Skin epidermis (tissue), 12 donors: ENCODE measurements around the gene TAC3.
"Not testable (repeated sequence)": the region's sequence is repeated elsewhere in the genome, so short reads cannot be mapped to it uniquely, and the experiment has no call there.

Source experiments
- H3K27ac ChIP-seq, 21 experiments: fragments of 200-600 bp; sonication (generic) in 11 of 21; one replicate each; pipeline ENCODE4 v1.5.0; 2020; ENCODE audit warnings: mild to moderate bottlenecking in 3 of 21, inconsistent platforms in 2 of 21, moderate library complexity in 2 of 21
- H3K4me3 ChIP-seq, 7 experiments: fragments of 200-600 bp; sonication (generic) in 2 of 7; one replicate each; pipeline ENCODE4 v1.5.0; 2020; ENCODE audit warnings: inconsistent platforms in 2 of 7, mild to moderate bottlenecking in 2 of 7, moderate library complexity in 1 of 7

TAC3 gene

DNA sequence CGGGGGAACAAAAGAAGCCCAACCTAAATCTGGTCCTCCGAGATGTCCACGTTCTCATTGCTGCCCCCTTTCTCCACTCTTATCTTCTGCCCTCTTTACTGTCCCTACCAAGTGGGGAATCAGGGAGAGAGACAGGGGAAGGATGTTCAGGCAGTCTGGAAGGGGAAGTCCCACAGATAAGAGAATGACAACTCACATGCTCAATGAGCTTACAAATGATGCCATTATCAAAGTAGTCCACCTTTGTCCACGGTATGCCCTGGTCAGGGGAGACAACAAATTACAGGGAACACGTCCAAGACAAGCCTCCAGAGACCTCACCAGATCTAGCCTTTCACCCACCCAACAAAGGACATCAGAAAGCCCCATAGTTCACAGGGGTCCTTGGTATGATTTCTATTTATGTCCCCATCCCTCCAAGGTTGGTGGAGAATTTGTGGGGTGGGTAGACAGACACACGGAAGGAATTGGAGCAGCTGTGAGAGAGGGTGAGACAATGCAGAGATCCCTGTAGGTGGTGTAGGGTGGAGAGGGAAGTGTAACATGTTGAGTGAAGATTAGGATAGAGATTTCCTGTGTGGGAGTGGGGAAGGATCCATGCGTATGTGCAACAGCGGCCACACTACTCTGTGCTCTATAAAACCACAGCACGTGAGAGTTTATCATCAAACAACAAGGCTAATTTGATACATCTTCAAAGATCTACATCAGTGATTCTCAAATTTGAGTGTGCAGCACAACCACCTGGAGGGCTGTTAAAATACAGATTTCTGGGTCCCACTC lies 22.9 kb upstream of the TAC3 start:
- no peak overlapping the region for H3K4me3 ChIP-seq
- no peak overlapping the region for H3K27ac ChIP-seq

DNA sequence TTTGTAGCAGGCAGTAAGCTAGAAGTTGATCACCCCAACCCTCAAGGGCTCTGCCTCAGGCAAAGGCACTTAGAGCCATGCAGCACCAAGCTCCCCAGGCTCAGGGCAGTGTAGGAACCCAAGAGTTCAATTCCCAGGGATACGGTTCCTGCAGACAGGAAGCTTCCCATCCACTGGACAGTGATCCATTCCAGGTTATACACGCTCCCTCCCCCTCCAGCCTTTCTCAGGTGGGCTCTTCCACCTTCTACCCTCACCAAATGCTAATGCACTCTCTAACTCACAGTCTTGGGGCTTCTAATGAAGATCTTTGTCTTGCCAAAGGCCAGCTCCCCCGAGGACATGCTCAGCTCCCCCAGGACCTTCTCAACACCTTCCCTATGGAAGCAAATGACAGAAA lies 20.9 kb upstream of the TAC3 start:
- no peak overlapping the region for H3K4me3 ChIP-seq
- H3K27ac ChIP-seq = no peak overlapping the region

DNA sequence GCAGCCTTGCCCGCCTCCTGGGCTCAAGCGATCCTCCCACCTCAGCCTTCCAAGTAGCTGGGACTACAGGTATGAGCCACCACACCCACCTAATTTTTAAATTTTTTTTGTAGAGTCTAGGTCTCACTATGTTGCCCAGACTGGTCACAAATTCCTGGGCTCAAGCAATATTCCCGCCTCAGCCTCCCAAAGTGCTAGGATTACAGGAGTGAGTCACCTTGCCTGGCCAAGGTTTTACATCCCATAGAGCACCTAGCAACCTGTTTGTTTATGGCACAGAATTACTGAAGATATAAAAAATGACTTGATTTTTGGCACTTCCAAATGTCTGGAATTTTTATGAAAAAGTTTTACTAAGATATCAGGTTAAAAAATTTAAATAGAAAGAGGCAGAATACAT lies 17.1 kb upstream of the TAC3 start:
- no peak overlapping the region for H3K4me3 ChIP-seq
- no peak overlapping the region for H3K27ac ChIP-seq

DNA sequence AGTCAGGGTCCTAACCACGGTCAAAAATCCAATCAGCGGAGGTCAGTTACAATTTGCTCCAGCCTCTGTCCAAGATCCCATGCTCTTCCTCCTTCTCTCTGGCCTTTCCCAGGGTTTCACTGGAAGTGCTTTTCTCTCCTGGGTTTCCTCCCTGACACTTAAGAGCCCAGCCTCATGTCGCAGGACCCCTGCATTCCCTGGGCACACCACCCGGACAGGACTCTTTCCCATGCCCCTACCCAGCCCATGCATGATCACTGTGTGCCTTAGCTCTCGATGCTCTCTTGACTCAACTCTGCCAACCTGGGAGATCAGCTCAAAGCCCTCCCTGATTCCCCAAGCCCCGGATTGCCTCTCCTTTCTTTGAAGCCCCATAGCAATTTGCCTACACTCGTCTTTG lies 15.5 kb upstream of the TAC3 start:
- peak overlapping the region in 1 of 21 experiments; percentile 31 for H3K27ac ChIP-seq
- H3K4me3 ChIP-seq = no peak overlapping the region

DNA sequence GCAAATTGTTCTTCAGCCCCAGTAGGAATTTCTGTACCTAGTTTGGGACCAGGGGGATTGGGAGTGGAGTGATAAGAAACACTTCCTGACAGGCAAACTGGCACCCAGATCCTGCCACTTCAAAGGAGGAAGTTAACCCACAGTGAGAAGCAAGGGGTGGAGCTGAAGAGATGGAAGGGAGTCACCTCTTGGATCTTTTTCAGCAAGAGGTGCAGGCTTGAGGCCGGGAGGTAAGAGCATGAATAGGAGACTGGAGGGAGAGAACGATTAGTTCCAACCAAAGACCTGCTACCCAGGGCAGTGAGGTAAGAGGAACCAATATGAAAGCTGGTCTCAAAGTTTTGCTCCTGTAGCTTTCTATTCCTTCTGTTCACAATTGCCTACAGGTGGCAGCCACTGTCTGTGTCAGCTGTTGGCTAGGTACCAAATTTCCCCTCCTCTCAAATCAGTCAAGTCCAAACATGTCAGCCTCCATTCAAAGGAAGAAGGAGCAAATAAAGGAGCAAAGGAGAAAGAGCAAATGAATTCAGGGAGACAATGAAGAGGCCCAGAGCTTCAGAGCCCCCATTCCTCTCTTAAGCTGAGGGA lies 14.9 kb upstream of the TAC3 start:
- H3K27ac ChIP-seq = peak overlapping the region in 2 of 21 experiments; percentile 31 to 39
- no peak overlapping the region for H3K4me3 ChIP-seq

DNA sequence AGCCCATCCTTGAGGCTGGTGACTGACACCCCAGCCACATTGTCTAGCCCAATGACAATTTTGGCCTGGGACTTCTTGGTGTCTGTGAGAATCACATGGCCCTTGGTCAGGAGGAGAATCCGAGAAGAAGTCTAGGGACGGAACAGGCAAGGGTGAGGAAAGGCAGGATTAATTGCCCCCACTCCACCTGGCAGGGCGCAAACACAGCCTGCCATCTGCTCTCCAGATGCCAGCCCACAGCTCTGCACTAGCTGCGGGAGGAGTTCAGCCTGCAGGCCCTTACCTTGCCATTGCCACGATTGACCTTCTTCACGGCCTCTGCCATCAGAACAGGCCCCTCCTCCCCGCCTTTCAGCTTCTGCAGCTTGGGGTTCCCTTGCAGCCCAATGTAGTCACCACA lies 13.1 kb upstream of the TAC3 start:
- Histone ChIP-seq H3K27ac (no peak overlapping the region), H3K4me3 (no peak overlapping the region)

DNA sequence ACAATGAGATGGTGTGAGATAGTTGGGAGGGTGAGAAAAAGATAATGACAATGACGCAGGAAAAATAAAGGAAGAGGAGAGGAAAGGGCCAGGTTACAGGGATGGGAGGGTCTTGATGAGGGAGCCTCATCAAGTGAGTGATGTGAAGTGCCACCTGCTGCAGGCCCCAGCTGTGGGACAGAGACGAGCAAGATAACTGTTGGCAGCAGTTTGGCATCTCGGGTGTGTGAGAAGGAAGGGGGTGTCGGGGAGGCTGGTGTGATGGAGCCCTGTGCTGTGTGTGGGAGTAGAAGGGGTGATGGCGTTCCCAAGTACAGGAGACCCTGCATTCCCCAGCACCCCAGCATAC lies 11.4 kb upstream of the TAC3 start:
- H3K27ac ChIP-seq = no peak overlapping the region
- H3K4me3 ChIP-seq = no peak overlapping the region

DNA sequence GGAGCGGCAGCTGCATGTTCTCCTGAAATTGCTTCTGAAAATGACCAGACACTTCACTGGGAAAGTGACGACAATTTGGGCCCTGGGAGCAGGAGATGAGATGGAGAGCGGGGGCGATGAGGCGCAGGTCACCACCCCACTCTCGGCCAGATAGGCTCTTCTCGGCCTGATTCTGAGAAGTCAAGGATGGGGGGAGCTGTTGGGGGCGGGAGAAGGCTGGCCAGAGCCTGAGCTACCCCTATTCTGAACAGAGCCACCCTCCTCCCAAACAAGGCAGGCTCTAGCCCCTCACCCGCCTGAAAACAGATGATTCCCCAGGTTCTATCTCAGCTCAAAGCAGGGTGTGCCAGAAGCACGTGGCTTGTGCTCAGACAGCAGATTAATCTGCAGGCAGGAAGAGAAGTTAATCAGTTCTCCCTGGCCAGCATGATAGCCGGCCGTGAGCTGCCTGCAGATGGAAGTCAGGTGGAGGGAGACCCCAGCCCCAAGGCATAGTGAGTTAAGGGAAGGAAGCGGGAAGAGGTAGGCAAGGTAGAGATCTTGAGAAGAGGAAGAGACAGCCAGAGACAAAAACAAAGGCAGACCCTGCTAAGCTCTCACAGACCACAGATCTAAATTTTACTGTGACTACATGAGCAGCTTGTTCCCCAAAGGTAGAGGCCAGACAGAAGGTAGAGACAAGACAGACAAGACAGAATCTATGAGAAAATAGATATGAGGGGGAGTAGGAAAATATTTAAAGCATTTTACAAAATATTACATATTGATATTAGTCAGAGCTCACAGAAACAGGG lies 10.9 kb upstream of the TAC3 start:
- no peak overlapping the region for H3K4me3 ChIP-seq
- H3K27ac ChIP-seq = no peak overlapping the region

DNA sequence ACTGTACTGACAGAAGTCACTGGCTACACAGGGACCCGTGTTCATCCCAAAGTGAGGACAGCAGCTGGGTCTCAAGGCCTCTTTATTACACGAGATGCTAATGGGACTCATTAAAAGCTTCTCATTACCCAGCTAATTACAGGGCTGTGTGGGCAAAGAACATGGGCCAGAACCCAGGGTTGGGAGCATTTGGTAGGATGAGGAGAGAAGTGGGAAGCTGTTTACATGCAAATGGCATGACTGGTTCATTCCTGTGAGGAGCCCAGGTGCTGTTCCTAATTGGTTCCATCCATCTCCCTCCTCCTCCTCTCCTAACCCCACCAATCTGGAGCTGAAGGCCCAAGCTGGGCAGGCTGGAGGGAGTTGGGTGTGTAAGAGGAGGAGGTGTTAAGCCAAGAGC lies 8.9 kb upstream of the TAC3 start:
- no peak overlapping the region for H3K4me3 ChIP-seq
- no peak overlapping the region for H3K27ac ChIP-seq

DNA sequence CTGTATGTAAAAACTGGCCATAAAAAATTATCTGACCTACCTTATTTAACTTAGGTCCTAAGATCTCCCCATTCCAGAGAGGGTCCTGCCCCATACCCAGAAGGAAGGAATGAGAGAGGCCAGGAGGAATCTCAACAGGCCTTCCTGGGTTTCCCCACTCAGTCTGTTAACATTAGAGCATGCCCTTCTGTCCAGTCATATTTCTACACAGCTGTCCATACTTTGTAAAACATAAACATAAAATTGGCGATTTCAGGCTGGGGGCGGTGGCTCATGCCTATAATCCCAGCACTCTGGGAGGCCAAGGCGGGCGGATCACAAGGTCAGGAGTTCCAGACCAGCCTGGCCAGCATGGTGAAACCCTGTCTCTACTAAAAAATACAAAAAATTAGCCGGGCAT lies 6.0 kb upstream of the TAC3 start:
- not testable (repeated sequence) for H3K4me3 ChIP-seq, H3K27ac ChIP-seq

DNA sequence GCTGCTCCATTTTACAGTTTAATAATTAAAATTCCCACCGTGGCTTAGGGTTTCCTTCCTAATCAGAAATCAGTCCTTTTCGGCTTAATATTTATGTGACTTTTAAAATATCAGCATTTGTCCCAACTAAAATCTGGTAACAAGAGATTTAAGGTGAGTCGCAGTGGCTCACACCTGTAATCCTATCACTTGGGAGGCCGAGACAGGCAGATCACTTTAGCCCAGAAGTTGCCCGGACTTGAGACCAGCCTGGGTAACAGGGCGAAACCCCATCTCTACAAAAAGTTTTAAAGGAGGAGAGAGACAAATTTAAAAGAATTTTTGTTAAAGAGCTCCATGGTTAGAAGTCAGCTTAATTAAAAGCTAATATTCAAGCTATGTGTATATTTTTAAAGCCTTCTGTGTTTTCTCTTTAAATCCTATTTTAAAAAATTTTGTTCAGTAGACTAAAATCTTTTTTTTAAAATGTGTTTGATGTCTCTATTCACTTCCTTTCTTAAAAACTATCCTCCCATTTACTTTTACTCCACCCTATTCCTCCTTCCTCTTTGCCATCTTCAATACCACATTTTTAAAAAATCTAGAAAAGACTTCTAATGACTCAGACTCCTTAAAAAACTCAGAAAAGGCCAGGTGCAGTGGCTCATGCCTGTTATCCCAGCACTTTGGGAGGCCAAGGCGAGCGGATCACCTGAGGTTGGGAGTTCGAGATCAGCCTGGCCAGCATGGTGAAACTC lies 3.8 kb upstream of the TAC3 start:
- no peak overlapping the region for H3K4me3 ChIP-seq
- no peak overlapping the region for H3K27ac ChIP-seq

DNA sequence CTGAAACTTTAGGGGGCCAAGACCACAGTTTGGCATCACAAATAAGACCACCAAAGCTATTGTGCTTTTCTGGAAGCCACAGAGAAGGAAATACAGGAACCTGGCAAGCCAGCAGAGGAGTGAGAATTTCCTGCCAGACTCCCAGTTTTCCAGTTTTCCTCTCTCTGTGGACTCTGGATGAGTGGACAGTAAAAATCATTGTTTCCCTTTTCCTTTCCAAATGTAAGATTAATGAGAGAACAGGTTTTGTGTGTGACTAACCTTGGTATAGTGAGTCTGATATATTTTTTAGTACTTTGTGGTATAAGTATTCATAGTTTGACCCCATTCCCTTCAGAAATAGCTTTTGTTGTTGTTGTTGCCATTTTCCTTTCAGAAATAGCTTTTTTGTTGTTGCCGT lies 2.6 kb upstream of the TAC3 start:
- no peak overlapping the region for H3K27ac ChIP-seq
- no peak overlapping the region for H3K4me3 ChIP-seq

DNA sequence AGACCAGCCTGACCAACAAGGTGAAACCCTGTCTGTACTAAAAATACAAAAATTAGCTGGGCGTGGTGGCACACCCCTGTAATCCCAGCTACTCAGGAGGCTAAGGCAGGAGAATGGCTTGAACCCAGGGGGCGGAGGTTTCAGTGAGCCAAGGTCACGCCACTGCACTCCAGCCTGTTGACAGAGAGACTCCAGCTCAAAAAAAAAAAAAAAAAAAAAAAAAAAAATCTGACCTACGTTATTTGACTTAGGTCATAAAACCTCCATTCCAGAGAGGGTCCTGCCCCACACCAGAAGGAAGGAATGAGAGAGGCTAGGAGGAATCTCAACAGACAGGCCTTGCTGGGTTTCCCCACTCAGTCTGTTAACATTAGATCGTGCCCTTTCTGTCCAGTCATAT lies 2.0 kb upstream of the TAC3 start:
- H3K27ac ChIP-seq, H3K4me3 ChIP-seq: not testable (repeated sequence)

DNA sequence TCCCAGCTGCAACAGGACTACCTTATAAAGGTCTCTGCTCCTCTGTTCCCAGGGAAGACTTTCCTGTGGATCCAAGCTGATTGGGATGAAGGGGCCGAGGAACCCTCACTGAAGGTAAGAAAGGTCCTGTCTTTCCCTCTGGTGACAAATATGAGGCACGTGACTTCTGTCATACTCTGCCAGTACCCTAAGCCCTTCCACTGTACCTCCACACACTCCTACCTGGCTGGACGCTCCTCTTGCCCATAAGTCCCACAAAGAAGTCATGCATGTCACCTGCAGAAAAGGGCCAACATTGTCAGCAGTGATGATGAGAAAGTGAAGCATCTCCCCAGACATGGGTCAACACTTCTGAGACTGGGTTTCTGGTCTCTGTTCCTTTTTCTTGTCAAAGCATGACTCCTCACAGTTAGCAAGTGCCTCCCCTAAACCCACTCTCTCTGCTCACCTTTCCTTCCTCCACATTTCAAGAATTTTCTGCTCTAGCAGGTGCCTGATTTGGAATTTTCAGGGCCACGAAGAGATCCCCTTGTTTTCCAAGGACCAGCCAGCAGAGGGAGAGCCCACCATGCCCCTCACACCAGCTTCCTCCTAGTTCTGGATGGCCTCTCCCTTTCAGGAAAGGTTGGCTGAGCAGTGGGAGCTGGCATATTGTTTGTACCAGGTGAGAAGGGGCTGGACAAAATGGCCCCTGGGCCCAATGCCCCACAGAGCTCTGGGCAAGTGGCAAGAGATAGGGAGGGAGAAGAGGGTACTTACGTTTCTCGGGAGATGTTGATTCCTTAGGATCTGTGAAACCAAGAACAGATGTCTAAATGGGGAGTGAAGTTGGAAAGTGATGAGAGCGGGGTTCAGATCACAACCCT lies 3.5 kb downstream of the TAC3 start:
- H3K4me3 ChIP-seq = no peak overlapping the region

DNA sequence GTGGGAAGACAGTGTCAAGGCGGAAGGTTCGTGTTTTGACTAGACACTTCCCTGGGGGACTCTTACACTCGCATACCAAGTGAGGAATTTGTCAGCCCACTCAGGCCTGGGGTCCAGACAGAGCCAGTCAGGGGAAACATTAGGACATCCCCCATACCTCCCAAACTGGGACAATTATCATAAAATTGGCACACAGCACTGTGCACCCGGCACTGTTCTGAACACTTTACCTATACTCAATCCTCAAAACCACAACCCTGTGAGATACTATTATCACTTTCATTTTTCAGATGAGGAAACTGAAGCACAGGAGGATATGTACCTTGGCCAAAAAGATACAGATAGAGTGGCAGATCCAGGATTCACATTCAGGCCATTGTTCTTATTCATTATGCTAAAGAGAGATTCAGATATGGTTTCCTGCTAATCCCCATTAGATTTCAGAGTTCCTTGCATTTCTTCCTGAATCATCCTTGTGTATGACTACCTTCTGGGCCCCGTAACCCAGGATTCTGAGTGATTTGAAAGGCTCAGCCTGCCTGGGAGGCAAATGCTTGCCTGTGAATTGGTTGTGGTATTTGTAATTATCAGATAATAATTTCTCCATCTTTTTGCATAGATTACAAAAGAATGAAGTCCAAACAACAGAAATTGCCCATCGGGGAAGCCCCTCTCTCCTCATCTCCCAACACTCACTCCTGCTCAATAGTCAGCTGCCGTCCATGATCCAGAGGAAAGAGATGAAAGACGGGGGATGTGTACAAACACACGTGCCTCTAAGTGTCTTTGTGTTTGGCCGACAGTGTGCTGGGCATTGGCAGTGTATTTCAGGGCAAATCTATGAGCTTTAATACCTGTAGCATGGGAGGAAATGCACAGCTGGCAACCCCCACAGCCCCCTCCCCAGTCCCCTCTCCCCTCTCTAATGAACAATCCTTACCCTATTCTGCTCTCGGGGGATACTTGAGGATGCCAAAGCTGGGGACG lies 4.6 kb downstream of the TAC3 start:
- H3K4me3 ChIP-seq = no peak overlapping the region

More for the DNA sequence above, 3.5 kb downstream of the TAC3 start:
- H3K27ac ChIP-seq = no peak overlapping the region

DNA sequence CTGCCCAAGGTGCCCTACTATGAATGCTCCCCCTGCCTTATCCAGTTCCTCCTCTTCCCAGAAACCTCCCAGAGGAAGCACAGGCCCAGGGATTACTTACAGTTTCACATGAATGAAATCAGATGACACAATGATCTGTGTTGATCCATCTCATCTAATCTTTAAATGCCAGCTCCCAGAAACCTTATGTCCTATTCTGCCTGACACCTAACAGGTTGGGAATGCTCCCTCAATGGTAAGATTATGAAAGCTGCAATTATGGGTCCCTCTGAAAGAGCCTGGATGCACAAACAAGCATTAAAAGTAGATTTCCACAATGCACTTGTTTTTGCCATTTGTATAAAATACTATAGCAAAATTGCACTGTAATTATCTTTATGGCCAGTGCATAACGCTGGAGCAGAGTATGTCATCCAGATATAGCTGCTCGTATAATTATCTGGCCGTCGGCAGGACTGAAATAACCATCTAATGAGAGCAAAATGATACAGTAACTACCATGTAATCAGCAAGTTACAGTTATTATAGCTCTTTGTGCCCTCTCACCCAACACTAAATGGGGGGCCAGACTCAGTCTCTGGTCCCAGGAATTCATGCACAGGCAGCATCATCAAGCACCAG lies 5.6 kb downstream of the TAC3 start:
- H3K4me3 ChIP-seq = no peak overlapping the region
- H3K27ac ChIP-seq = no peak overlapping the region

More for the DNA sequence above, 4.6 kb downstream of the TAC3 start:
- no peak overlapping the region for H3K27ac ChIP-seq

DNA sequence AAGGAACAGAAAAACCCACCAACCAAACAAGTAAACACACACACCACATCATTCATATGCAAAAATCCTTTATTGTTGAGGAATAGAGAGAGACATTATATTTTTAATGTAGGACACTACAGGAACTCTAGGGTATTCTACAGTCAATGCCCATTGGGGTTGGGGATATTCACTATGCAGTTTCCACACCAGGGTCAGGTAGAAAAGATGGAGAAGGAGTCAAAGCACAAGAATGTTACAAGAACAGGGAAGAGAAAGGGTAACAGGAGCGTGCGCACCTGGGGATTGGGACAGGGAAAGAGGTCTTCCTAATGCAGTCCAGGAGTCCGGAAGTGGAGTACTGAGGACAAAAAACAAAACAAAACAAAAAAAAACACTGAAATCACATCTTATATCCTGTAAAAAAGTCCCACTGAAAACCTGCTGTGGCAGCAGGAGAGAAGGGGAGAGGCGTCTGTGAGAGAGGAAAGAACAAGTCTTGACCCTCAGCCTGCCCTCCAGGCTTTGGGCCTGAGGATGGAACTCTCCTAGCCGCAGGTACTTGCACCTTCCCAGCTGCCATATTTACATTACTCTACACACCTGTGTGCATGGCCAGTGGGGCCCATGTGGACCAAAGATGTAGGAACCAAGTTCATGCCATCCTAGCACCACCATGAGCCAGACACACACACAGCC lies 6.2 kb downstream of the TAC3 start:
- no peak overlapping the region for H3K4me3 ChIP-seq
- H3K27ac ChIP-seq = no peak overlapping the region
